ENCODE data around the gene YTHDC1.

YTHDC1 gene

DNA sequence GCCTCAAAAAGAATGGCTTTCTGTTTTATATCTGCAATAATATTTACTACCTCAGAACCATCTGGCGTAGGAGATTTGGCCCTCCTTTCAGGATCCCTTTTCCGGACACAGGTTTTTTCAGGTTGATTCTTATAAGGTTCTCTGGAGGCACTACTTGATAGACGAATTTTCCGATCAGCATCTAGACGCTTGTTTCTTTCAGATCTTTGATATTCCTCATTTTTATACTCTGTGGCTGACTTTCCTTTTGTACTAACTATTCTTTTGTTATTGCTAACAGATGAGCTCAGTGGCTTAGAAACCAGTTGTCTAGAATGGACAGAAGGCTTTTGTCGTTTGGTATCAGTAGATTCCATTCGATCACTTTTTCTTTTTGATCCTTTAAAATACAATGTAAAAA lies 12.4 kb downstream of the YTHDC1 start:
- Histone ChIP-seq H3K27ac (ENCODE audit: low read depth, low read length) (no peak overlapping the region), H3K4me3 (ENCODE audit: low read depth, low read length) (no peak overlapping the region), H3K4me1 (ENCODE audit: control insufficient read depth, insufficient read depth, low read length, unreplicated experiment) (no peaks in the 10 kb centered on the region), H3K79me2 (ENCODE audit: control insufficient read depth, insufficient read depth, low read length, unreplicated experiment) (peaks cover 56% of the 10 kb centered on the region), H3K27me3 (ENCODE audit: insufficient read depth, low read length) (no peaks in the 10 kb centered on the region), H3K36me3 (ENCODE audit: insufficient read depth, low read length) (peaks cover 14% of the 10 kb centered on the region), H2AFZ (ENCODE audit: low read length, unreplicated experiment) (no peak overlapping the region)

DNA sequence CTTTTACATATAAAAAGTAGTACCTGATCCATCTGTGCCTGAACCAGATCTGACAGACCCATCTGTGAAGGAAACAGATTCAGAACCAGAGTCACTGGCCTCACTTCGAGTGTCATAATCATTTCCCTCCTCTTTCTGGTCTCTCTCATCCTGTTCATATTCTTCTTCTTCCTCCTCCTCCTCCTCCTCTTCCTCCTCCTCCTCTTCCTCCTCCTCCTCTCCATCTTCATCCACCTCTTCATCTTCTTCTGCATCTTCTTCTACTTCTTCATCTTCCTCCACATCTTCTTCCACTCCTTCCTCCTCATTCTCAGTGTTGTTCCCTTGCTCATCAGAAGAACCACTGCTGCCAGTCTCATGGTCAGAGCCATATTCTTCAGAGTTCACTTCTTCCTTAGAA lies 12.9 kb downstream of the YTHDC1 start:
- Histone ChIP-seq H3K36me3 (ENCODE audit: insufficient read depth, low read length) (peaks cover 18% of the 10 kb centered on the region), H3K4me3 (ENCODE audit: low read depth, low read length) (no peak overlapping the region), H3K27me3 (ENCODE audit: insufficient read depth, low read length) (no peaks in the 10 kb centered on the region), H2AFZ (ENCODE audit: low read length, unreplicated experiment) (no peak overlapping the region), H3K27ac (ENCODE audit: low read depth, low read length) (no peak overlapping the region), H3K4me1 (ENCODE audit: control insufficient read depth, insufficient read depth, low read length, unreplicated experiment) (no peaks in the 10 kb centered on the region), H3K79me2 (ENCODE audit: control insufficient read depth, insufficient read depth, low read length, unreplicated experiment) (peaks cover 51% of the 10 kb centered on the region)

DNA sequence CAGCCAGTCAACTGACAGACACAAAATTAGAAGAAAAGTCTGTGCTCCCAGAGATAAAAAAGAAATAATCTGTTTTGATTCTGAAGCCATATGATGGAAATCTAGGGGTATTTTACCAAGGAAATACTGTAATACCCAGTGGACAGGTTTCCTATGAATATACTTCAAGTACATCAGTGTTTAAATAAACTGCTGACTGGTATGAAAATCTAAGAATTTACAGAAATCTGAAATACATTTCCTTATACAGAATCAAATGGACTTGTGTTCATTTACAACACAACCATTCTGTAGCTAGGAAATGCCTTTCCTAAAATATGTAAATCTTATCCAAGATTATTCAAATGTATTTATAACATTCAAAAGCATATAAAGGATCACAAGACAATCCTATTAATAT lies 13.4 kb downstream of the YTHDC1 start:
- no peaks in the 10 kb centered on the region for H3K27me3 ChIP-seq (ENCODE audit: insufficient read depth, low read length)
- peaks cover 46% of the 10 kb centered on the region for H3K79me2 ChIP-seq (ENCODE audit: control insufficient read depth, insufficient read depth, low read length, unreplicated experiment)

DNA sequence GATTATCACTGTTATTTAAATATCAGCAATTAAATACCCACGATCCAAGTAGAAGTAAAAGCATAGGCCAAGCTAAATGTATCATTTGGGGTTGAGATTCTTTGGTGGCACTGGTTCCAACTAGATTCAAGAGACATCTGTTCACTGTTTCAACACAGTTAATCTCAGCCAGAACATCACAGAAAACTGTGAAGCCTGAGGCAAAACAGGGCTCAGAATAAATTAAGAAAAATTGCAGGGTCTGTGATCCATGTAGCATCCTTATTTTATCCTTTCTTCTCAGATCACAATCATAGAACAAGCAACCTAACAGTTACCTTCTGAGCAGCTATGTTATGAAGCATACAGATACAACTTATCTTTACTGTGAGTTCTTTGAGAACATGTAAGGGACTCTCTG lies 23.7 kb downstream of the YTHDC1 start:
- H3K27ac ChIP-seq (ENCODE audit: low read depth, low read length) = no peak overlapping the region
- H3K79me2 ChIP-seq (ENCODE audit: control insufficient read depth, insufficient read depth, low read length, unreplicated experiment) = peaks cover 6% of the 10 kb centered on the region
- H3K4me3 ChIP-seq (ENCODE audit: low read depth, low read length) = no peak overlapping the region
- H3K4me1 ChIP-seq (ENCODE audit: control insufficient read depth, insufficient read depth, low read length, unreplicated experiment) = no peaks in the 10 kb centered on the region
- H2AFZ ChIP-seq (ENCODE audit: low read length, unreplicated experiment) = no peak overlapping the region
- no peaks in the 10 kb centered on the region for H3K27me3 ChIP-seq (ENCODE audit: insufficient read depth, low read length)
- H3K36me3 ChIP-seq (ENCODE audit: insufficient read depth, low read length) = peaks cover 48% of the 10 kb centered on the region

More for the DNA sequence above, 13.4 kb downstream of the YTHDC1 start:
- Histone ChIP-seq H3K36me3 (ENCODE audit: insufficient read depth, low read length) (peaks cover 20% of the 10 kb centered on the region), H3K4me3 (ENCODE audit: low read depth, low read length) (no peak overlapping the region), H2AFZ (ENCODE audit: low read length, unreplicated experiment) (no peak overlapping the region), H3K27ac (ENCODE audit: low read depth, low read length) (no peak overlapping the region), H3K4me1 (ENCODE audit: control insufficient read depth, insufficient read depth, low read length, unreplicated experiment) (no peaks in the 10 kb centered on the region)

DNA sequence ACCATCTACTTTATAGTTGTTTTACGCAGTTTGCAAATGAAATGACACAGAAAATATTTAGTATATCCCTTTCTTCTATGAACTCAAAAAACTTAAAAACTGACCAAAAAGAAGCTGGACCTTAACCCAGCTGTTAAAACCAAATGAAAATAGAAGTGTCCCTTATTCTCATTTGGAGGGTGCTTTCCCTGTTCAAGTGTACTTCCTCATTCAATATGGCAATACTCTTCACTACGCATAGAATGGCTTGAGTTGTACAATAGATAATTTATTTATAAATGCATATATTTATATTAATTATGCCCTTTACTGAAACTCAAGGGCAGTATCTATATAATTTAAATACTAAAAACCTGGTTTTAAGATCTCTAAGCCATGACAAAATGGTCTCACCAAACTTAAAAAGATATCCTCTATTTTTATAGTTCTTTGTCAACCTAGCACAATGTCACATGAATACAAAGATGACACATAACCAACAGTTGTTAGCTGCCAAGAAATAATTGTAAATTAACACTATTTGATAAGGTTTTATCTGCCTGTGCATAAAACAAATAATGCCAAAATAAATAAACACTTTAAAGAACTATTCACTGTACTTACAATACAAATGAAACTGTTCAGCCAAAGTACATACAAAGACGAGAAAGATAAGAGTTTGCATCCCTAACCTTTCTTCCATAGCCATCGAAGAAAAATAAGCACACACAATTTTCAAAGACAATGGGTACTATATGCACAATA lies 25.2 kb downstream of the YTHDC1 start:
- H3K27ac ChIP-seq (ENCODE audit: low read depth, low read length) = no peak overlapping the region

DNA sequence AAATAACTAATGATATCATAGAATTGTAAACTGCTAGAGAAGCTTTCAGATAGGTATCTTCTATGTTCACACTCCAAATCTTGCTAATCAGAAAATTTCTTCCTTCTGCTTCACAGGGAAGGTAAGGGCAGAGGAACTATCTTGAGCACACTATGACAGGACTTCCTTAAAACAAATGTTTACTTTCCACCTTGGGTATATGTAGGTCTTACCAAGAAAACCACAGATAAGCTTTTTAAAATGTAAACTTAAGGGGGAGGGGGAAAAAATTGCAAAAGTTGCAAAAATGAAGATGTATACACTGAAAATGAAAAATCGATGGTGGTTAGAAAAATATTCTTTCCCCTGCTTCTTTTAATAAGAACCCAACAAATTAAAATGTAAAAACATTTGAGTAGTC lies 30.9 kb downstream of the YTHDC1 start:
- Histone ChIP-seq H3K27ac (ENCODE audit: low read depth, low read length) (no peak overlapping the region), H2AFZ (ENCODE audit: low read length, unreplicated experiment) (no peak overlapping the region), H3K79me2 (ENCODE audit: control insufficient read depth, insufficient read depth, low read length, unreplicated experiment) (peaks cover 3% of the 10 kb centered on the region), H3K27me3 (ENCODE audit: insufficient read depth, low read length) (no peaks in the 10 kb centered on the region), H3K4me3 (ENCODE audit: low read depth, low read length) (no peak overlapping the region), H3K4me1 (ENCODE audit: control insufficient read depth, insufficient read depth, low read length, unreplicated experiment) (no peaks in the 10 kb centered on the region), H3K36me3 (ENCODE audit: insufficient read depth, low read length) (peaks cover 45% of the 10 kb centered on the region)

More for the DNA sequence above, 25.2 kb downstream of the YTHDC1 start:
- Histone ChIP-seq H3K4me3 (ENCODE audit: low read depth, low read length) (no peak overlapping the region), H3K4me1 (ENCODE audit: control insufficient read depth, insufficient read depth, low read length, unreplicated experiment) (no peaks in the 10 kb centered on the region), H2AFZ (ENCODE audit: low read length, unreplicated experiment) (no peak overlapping the region), H3K36me3 (ENCODE audit: insufficient read depth, low read length) (peaks cover 38% of the 10 kb centered on the region), H3K27me3 (ENCODE audit: insufficient read depth, low read length) (no peaks in the 10 kb centered on the region), H3K79me2 (ENCODE audit: control insufficient read depth, insufficient read depth, low read length, unreplicated experiment) (peaks cover 6% of the 10 kb centered on the region)

DNA sequence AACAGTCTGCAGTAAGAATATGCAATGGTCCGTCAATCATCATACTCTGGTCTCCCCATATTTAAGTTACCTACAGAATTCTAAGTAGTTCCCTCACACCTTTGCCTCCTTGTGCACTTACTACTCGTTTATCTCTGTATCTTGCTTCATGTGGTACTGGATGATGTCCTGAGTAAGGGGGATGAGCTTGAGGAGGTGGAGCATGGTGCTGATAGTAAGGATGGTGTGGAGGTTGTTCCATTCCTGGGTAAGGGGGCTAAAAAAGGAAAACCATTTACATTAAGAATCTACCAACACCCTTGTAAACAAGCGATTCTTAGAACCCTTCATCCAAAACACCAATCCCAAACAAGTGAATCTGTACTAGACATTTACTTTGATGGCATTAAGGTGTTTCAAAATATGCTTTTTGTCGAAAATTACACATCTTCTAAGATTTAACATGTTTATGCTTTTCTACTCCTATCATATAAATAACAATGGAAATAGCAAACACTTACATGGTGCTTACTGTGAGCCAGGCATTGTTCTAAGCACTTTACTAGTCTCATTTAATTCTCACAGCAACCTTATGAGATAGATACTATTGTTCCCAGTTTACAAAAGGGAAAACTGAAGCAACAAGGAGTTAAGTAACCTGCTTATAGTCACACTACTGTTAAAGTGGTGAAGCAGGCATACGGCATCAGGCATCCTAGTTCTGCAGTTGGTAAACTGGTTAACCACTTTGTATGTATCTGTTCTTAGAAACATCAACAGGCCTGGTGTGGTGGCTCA lies 33.5 kb downstream of the YTHDC1 start:
- H3K4me3 ChIP-seq (ENCODE audit: low read depth, low read length) = no peak overlapping the region
- H3K36me3 ChIP-seq (ENCODE audit: insufficient read depth, low read length) = peaks cover 48% of the 10 kb centered on the region
- no peak overlapping the region for H3K27ac ChIP-seq (ENCODE audit: low read depth, low read length)
- no peaks in the 10 kb centered on the region for H3K79me2 ChIP-seq (ENCODE audit: control insufficient read depth, insufficient read depth, low read length, unreplicated experiment)
- H3K4me1 ChIP-seq (ENCODE audit: control insufficient read depth, insufficient read depth, low read length, unreplicated experiment) = no peaks in the 10 kb centered on the region
- H3K27me3 ChIP-seq (ENCODE audit: insufficient read depth, low read length) = no peaks in the 10 kb centered on the region
- no peak overlapping the region for H2AFZ ChIP-seq (ENCODE audit: low read length, unreplicated experiment)

DNA sequence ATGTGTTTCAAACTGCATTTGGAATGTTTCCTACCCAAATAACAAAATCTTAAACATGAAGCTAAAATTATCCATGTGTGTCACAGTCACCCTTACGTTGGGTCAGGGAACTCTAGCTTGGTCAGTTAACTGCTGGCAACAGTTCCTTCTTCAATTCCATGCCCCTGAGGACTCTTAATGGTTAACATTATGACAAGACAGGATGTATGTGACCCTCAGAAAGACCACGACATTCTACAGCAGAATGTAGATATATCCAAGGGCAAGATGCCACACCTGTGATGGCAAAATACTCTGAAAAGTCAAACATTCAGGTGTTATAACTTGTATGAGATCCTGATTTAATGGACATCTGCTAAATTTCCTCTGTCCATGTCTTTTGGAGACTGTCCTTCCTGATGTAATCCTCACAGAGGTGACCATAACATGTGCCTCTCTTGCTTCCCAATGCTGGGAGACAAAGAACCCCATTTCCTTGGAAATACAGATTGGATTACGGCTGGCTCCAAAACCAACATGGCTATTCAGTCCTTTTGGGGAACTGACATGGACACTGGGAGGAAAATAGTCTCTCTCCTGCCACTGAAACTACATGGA lies 39.1 kb downstream of the YTHDC1 start:
- H3K4me1 ChIP-seq (ENCODE audit: control insufficient read depth, insufficient read depth, low read length, unreplicated experiment) = no peaks in the 10 kb centered on the region
- H3K27me3 ChIP-seq (ENCODE audit: insufficient read depth, low read length) = peaks cover 8% of the 10 kb centered on the region; the same call in 1 of the 2 replicates
- H3K36me3 ChIP-seq (ENCODE audit: insufficient read depth, low read length) = peaks cover 24% of the 10 kb centered on the region
- no peak overlapping the region for H2AFZ ChIP-seq (ENCODE audit: low read length, unreplicated experiment)
- no peak overlapping the region for H3K27ac ChIP-seq (ENCODE audit: low read depth, low read length)
- H3K79me2 ChIP-seq (ENCODE audit: control insufficient read depth, insufficient read depth, low read length, unreplicated experiment) = no peaks in the 10 kb centered on the region
- no peak overlapping the region for H3K4me3 ChIP-seq (ENCODE audit: low read depth, low read length)

DNA sequence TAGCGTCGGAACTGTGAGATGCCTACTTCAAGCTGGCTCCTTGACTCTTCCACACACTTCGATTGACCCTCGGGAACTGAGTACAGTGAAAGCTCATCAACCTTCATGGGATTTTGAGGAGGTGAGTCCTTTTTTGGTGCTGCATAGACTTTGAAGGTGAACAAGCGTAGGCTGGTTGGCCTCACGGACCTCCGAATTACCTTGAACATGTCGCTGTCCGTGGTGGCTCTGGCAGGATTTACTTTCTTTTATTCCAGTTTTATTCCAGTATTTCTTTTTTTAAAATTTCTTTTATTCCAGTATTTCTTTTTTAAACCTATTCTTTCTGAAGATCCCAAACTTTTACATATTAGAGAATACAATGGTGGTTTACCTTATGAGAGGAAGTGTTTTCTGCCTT lies 45.2 kb downstream of the YTHDC1 start:
- Histone ChIP-seq H3K4me3 (ENCODE audit: low read depth, low read length) (no peak overlapping the region), H3K4me1 (ENCODE audit: control insufficient read depth, insufficient read depth, low read length, unreplicated experiment) (no peaks in the 10 kb centered on the region), H3K79me2 (ENCODE audit: control insufficient read depth, insufficient read depth, low read length, unreplicated experiment) (no peaks in the 10 kb centered on the region), H3K27me3 (ENCODE audit: insufficient read depth, low read length) (peaks cover 10% of the 10 kb centered on the region), H3K27ac (ENCODE audit: low read depth, low read length) (no peak overlapping the region), H2AFZ (ENCODE audit: low read length, unreplicated experiment) (no peak overlapping the region), H3K36me3 (ENCODE audit: insufficient read depth, low read length) (no peaks in the 10 kb centered on the region)

DNA sequence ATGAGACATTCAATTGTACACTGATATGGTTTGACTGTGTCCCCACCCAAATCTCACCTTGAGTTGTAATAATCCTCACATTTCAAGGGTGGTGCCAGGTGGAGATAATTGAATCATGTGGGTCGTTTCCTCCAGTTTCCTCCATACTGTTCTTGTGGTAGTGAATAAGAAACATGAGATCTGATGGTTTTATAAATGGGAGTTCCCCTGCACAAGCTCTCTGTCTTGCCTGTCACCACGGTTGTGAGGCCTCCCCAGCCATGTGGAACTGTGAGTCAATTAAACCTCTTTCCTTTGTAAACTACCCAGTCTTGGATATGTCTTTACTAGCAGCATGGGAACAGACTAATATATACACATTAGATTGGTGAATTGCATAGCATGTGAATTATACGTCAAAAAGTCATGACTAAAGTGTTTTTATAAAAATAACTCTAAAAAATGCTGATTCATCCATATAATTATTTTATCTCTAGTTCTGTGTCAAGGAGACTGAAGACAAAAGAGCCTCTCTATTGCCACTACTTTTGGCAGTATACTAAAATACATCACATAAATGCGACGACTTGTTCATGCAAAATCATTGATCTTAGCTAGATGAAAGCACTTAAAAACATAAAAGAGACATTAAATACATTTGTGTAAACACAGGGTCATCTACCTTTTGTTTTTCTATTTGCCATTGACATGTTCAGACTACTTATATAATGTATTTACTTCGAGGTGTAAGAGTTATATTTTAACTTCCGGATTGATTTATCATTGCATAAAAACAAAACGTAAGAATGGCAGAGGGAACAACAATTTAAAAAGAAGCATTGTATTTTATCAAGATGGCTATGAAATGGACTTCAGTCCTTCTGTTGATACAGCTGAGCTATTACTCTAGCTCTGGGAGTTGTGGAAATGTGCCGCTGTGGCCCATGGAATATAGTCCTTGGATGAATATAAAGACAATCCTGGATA lies 50.1 kb downstream of the YTHDC1 start:
- H3K27ac ChIP-seq (ENCODE audit: low read depth, low read length) = no peak overlapping the region

More for the DNA sequence above, 50.1 kb downstream of the YTHDC1 start:
- no peaks in the 10 kb centered on the region for H3K79me2 ChIP-seq (ENCODE audit: control insufficient read depth, insufficient read depth, low read length, unreplicated experiment)
- H3K4me3 ChIP-seq (ENCODE audit: low read depth, low read length) = no peak overlapping the region
- H2AFZ ChIP-seq (ENCODE audit: low read length, unreplicated experiment) = no peak overlapping the region
- H3K36me3 ChIP-seq (ENCODE audit: insufficient read depth, low read length) = no peaks in the 10 kb centered on the region
- peaks cover 3% of the 10 kb centered on the region; the same call in 1 of the 2 replicates for H3K27me3 ChIP-seq (ENCODE audit: insufficient read depth, low read length)
- H3K4me1 ChIP-seq (ENCODE audit: control insufficient read depth, insufficient read depth, low read length, unreplicated experiment) = no peaks in the 10 kb centered on the region

All from ACC112 (cell line).